Activated naive CD4-positive, alpha-beta T cell treated with anti-CD3 and anti-CD28 coated beads, Interleukin-2, amount 10 ng/mL, durations not matched to agents 7 days and 5 days (primary cell): Measurements from ENCODE around the gene GNLY.
"Not testable (repeated sequence)": the region's sequence is repeated elsewhere in the genome, so short reads cannot be mapped to it uniquely, and the experiment has no call there.

ENCODE experiments used
- CTCF ChIA-PET: fragments of 350-600 bp; sonication (Branson Sonifier 250); formaldehyde crosslinking; loops from one replicate; lab custom pipeline; 2021; ENCODE audit warnings: antibody characterized with exemption; lab: Charles Lee
- DNase-seq: peaks from one replicate; pipeline ENCODE4 v3.0.0-alpha.2; 2020
- H3K27ac Mint-ChIP-seq: one replicate; pipeline ENCODE4 v1.8.0; 2021; ENCODE audit warnings: mild to moderate bottlenecking, moderate library complexity, mixed read lengths
- H3K27me3 Mint-ChIP-seq: one replicate; pipeline ENCODE4 v1.8.0; 2021; ENCODE audit warnings: mild to moderate bottlenecking, mixed read lengths
- H3K36me3 Mint-ChIP-seq: one replicate; pipeline ENCODE4 v1.8.0; 2021; ENCODE audit warnings: mixed read lengths
- H3K4me1 Mint-ChIP-seq: one replicate; pipeline ENCODE4 v1.8.0; 2021; ENCODE audit warnings: mixed read lengths
- H3K4me3 Mint-ChIP-seq: one replicate; pipeline ENCODE4 v1.8.0; 2021; ENCODE audit warnings: mild to moderate bottlenecking, moderate library complexity, mixed read lengths
- H3K9me3 Mint-ChIP-seq: one replicate; pipeline ENCODE4 v1.8.0; 2021; ENCODE audit warnings: mixed read lengths

The GNLY gene

DNA sequence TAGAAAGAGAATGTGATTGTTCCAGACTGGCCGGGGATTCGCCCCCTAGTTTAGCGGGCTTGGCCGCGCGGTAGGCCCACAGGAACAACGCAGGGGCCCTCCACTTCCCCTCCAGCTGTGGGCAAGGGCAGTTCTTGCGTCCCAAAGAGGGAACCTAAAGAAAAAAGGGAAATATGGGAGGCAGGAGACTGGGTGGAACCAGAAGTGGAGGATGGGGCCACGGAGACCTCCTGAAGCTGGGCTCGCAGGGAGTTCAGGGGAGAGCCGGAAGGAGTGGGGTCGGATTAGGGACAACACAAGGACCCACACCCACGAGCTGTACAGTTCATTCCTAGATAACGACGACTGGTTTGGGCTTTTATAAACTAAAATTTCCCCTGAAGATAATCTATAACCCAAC lies 18.2 kb downstream of the GNLY start:
- Mint-ChIP-seq H3K27ac (peak overlapping the region; percentile 26), H3K27me3 (peaks cover 40% of the 10 kb centered on the region)

DNA sequence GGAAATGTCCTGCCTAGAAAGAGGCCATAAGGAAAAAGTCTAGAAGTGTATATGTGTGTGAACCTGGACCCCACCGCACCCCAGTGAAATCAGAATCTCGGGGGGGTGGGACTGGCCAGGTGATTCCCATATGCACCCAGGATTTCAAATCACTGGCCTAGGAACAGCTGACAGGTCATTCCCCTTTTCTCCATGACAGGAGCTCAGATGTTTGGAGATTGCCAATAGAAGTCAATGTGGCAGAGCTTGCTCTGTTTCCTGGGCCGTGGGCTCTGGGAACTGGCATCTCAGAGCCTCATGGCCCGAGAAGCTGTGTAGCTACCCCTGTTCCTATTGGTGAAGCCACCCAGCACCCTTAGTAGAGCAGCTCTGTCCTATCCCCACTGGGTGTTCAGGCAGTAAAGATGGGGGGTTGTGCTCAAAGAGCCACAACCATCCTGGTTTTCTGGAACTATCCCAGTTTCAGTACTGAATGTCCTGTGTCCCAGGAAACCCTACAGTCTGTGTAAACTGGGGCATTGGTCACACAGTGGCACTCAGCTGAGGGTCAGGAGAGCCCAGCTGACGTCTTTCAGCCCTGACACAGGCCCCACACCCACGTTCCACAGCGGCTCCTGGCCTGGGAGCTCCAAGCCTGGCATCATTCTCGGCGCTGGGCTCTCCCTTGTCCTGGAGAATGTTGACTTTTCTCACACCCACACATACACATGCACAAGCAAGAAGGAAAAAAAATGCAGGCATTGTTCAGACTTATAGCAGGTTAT lies 18.9 kb downstream of the GNLY start:
- DNase-seq, result no peak
- Mint-ChIP-seq H3K4me1 (peaks cover 42% of the 10 kb centered on the region), H3K4me3 (no peak overlapping the region), H3K36me3 (no peaks in the 10 kb centered on the region), H3K27ac (peak overlapping the region; percentile 40), H3K9me3 (no peaks in the 10 kb centered on the region), H3K27me3 (peaks cover 42% of the 10 kb centered on the region)
- CTCF ChIA-PET, result interaction anchor here (0.6 to 3.8 kb wide), 7 partner anchors 12 to 108 kb away, joined by 3 to 19 read pairs (median 4); no protein-coding TSS in a partner anchor

More for the DNA sequence above, 18.2 kb downstream of the GNLY start:
- Mint-ChIP-seq H3K36me3 (no peaks in the 10 kb centered on the region), H3K9me3 (no peaks in the 10 kb centered on the region), H3K4me3 (no peak overlapping the region), H3K4me1 (peaks cover 42% of the 10 kb centered on the region)
- no peak for DNase-seq
- CTCF ChIA-PET, result interaction anchor here (0.6 to 2.7 kb wide), 5 partner anchors 12 to 77 kb away, joined by 3 to 6 read pairs (median 4); no protein-coding TSS in a partner anchor

DNA sequence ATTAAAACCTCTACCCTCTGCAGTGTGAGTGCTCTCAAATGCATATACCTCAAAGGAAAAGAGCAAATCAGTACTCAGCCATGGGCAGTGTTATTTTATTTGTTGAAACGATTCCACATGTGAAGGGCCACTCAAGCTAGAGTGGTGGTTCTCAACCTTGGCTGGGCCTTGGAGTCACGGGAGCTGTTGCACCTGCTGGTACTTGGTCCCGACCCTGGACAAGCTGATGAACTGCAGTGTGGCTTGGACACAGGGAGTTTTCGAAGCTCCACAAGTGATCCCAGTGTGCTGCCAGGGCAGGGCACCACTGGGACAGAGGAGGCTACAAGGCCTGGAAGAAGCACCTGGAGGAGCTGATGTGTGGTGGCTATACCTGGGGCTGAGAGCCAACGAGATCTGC lies 19.7 kb downstream of the GNLY start:
- Mint-ChIP-seq H3K27ac (no peak overlapping the region), H3K4me1 (peaks cover 42% of the 10 kb centered on the region), H3K36me3 (no peaks in the 10 kb centered on the region), H3K27me3 (peaks cover 50% of the 10 kb centered on the region), H3K4me3 (no peak overlapping the region), H3K9me3 (no peaks in the 10 kb centered on the region)
- CTCF ChIA-PET, result interaction anchor here (0.6 to 3.8 kb wide), 7 partner anchors 11 to 107 kb away, joined by 3 to 19 read pairs (median 3); no protein-coding TSS in a partner anchor
- no peak for DNase-seq

DNA sequence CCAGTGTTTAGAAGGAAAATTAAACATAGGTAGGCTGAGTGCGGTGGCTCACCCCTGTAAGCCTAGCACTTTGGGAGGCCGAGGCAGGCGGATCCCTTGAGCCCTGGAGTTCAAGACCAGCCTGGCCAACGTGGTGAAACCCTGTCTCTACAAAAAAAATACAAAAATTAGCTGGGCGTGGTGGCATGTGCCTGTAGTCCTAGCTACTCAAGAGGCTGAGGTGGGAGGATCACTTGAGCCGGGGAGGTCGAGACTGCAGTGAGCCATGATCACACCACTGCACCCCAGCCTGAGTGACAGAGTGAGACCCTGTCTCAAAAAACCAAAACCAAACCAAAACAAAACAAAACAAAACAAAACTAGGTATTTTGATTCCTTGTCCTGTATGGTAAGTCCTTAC lies 20.3 kb downstream of the GNLY start:
- not testable (repeated sequence) for DNase-seq, H3K4me3 Mint-ChIP-seq, H3K36me3 Mint-ChIP-seq, H3K9me3 Mint-ChIP-seq
- peaks cover 42% of the 10 kb centered on the region for H3K4me1 Mint-ChIP-seq
- peak overlapping the region; percentile 60 for H3K27ac Mint-ChIP-seq
- CTCF ChIA-PET, result interaction anchor here (0.8 to 3.8 kb wide), 6 partner anchors 11 to 77 kb away, joined by 3 to 19 read pairs (median 4); no protein-coding TSS in a partner anchor
- H3K27me3 Mint-ChIP-seq, result peaks cover 56% of the 10 kb centered on the region

DNA sequence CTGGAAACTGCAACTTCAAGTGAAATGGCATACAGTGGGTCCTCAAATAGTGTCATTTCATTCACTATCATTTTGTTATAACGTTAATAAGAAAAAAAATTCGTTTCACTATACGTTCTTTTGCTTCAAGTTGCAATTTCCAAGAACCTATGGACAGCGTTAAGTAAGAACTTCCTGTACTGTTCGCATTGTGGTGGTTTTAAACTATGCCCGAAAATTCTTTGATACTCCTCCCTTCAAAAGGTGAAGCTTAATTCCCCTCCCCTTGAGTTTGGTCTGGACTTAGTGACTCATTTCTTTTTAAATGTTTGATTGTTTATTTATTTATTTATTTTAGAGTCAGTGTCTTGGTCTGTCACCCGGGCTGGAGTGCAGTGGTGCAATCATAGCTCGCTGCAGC lies 20.7 kb downstream of the GNLY start:
- Mint-ChIP-seq H3K36me3 (no peaks in the 10 kb centered on the region), H3K27me3 (peaks cover 57% of the 10 kb centered on the region), H3K27ac (peak overlapping the region; percentile 79), H3K4me1 (peaks cover 40% of the 10 kb centered on the region), H3K9me3 (no peaks in the 10 kb centered on the region), H3K4me3 (no peak overlapping the region)
- no peak for DNase-seq
- CTCF ChIA-PET, result interaction anchor here (1.1 to 3.8 kb wide), 6 partner anchors 8 to 113 kb away, joined by 3 to 19 read pairs (median 6); no protein-coding TSS in a partner anchor

DNA sequence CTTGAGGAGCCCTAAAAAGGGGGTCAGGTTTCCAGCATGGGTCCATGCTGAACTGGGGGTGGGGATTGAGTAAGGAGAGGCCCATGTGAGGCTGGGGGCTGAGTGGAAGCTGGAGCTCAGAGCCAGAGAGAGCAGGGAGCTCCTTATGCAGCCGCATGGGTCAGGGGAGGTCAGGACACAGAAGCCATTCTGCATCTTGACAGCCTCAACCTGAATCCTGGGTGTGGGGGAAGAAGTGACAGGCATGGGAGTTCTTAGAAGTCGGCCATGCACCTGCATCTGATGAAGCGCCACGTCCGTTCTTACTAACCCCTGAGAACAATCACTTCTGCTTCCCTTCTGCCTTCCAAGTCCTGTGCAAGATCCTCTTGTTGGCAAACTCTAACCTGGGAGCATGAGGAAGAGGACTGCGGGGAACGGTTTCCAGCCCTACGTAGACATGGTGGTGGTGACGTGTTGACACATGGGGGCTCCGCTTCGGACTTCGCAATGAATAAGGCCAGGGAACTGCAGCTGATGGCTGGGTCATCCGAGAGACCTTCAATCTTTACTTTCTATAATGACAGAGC lies 22.3 kb downstream of the GNLY start:
- Mint-ChIP-seq H3K4me3 (no peak overlapping the region), H3K4me1 (peaks cover 34% of the 10 kb centered on the region), H3K36me3 (no peaks in the 10 kb centered on the region), H3K27ac (no peak overlapping the region), H3K9me3 (peaks cover 6% of the 10 kb centered on the region), H3K27me3 (peaks cover 47% of the 10 kb centered on the region)
- CTCF ChIA-PET, result interaction anchor here (2.3 to 3.8 kb wide), 2 partner anchors 9 to 37 kb away, joined by 13 to 19 read pairs; no protein-coding TSS in a partner anchor
- no peak for DNase-seq

DNA sequence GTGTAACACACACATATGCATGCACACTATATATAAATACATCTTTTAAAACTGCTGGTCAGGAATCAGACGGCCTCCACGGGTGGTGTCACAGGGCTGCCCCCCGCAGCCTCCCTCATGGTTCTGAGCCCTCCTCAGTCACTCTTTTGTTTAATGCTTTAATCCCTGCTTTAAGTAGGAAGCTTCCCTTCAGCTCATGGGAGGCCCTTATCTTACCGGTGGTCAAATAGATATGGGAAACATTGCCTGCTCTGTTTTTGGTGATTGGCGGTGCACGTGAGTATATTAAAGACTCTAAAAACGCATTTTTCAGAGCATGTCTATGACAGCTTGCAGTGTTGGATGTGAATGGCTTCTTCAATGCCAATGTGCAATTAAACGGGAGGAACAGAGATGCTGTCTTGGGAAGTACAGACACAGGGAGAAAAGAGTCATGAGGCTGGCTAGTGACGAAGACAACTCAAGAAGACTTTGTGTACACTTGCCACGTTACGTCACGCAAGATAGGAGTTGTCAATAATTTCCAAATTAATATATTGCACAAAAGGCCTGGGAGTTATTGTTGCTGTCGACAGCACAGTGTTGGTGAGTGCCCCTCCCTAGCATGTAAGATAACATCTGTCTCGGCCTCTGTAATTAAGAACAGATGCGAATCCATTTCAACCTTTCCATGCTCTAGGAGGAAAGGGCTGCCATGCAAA lies 23.3 kb downstream of the GNLY start:
- Mint-ChIP-seq H3K9me3 (peaks cover 6% of the 10 kb centered on the region), H3K4me1 (peaks cover 34% of the 10 kb centered on the region), H3K36me3 (no peaks in the 10 kb centered on the region), H3K27me3 (peaks cover 43% of the 10 kb centered on the region), H3K27ac (no peak overlapping the region), H3K4me3 (no peak overlapping the region)
- CTCF ChIA-PET, result interaction anchor here (1.1 to 3.6 kb wide), 3 partner anchors 38 to 81 kb away, joined by 3 to 17 read pairs (median 7); no protein-coding TSS in a partner anchor
- no peak for DNase-seq

DNA sequence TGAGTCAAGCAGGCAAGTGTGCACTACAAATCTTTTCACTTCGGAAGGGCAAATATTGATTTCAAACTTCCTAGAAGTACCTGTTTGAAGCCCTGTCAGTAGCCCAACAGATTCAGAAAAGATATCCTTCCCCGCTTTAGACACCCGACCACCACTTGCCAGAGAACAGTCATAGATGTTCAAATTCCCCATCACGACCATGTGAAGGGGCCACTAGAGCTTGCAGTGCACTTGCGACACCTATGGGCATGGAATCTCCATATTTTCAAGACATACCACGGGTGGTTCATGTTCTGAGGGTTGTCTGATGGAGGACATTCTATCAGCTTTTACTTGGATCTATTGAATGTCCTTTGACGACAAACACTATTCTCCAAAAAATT lies 23.8 kb downstream of the GNLY start:
- no peak overlapping the region for H3K27ac Mint-ChIP-seq
- H3K4me3 Mint-ChIP-seq, result no peak overlapping the region
- no peaks in the 10 kb centered on the region for H3K36me3 Mint-ChIP-seq
- H3K9me3 Mint-ChIP-seq, result peaks cover 6% of the 10 kb centered on the region
- peaks cover 42% of the 10 kb centered on the region for H3K27me3 Mint-ChIP-seq
- DNase-seq, result no peak
- CTCF ChIA-PET, result interaction anchor here (1.1 to 3.6 kb wide), 3 partner anchors 38 to 81 kb away, joined by 3 to 17 read pairs (median 7); no protein-coding TSS in a partner anchor
- peaks cover 34% of the 10 kb centered on the region for H3K4me1 Mint-ChIP-seq

DNA sequence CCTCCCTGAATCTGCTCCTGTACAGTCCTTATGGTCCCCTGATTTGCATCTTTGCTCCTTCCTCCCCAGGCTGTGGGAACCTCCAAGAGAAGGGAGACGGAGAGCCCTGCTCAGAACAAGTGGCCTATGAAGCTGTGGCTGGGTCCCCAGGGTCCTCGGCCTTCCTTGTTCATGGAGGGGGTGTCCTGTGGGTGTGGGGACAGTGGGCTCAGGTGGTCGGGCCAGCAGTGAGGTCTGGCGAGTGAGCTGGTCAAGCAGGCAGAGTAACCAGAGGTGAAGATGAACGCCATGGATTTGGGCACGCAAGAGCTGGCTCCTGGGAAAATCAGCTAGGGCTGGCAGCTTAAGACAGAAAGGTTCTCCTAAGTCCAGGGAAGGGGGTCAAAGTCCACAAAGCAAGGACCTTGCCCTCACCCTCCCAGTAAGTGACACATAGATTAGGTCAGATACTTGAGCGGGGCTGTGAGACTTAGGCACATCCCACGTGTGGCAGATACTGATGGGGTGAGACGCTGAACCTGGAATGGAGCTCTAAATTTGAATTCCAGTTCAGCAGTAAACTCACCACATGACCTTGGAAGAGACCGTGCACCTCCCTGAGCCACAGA lies 24.8 kb downstream of the GNLY start:
- Mint-ChIP-seq H3K27ac (no peak overlapping the region), H3K4me1 (peaks cover 28% of the 10 kb centered on the region), H3K4me3 (no peak overlapping the region), H3K27me3 (peaks cover 50% of the 10 kb centered on the region), H3K9me3 (peaks cover 6% of the 10 kb centered on the region), H3K36me3 (no peaks in the 10 kb centered on the region)
- CTCF ChIA-PET, result interaction anchor here (0.9 to 3.6 kb wide), 9 partner anchors 10 to 109 kb away, joined by 3 to 17 read pairs (median 8); no protein-coding TSS in a partner anchor
- DNase-seq, result no peak

DNA sequence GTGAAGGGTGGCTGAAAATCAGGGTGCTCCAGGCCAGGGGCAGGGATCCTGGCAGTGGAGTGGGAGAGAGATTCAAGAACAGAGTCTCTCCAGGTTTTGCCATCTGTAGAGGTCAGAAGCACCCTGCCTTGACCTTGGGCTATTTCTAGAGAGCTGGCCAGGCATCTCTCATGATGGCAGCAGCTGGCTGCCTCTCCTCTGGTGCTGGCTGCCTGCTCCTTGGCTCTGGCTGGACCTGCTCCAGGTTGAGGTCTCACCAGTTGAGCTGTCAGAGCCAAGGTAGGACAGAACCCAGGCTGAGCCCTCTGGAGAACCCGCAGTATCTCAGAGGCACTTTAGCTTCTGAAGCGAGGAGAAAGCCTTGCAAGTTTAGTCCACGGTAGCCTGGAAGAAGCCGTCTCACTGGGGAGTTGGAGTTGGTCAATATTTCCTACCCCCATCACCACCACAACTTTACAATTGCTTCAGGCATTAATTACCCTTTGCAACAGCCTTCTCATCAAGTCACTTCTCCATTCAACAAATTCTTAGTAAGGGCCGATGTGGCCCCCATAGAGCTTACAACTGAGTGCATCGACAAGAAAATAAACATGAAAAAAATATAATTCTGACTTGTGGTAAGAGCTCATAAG lies 25.6 kb downstream of the GNLY start:
- CTCF ChIA-PET, result interaction anchor here (0.9 to 3.6 kb wide), 10 partner anchors 10 to 108 kb away, joined by 3 to 17 read pairs (median 8); no protein-coding TSS in a partner anchor
- peaks cover 6% of the 10 kb centered on the region for H3K9me3 Mint-ChIP-seq
- peaks cover 21% of the 10 kb centered on the region for H3K4me1 Mint-ChIP-seq
- no peak overlapping the region for H3K4me3 Mint-ChIP-seq
- no peaks in the 10 kb centered on the region for H3K36me3 Mint-ChIP-seq
- peaks cover 57% of the 10 kb centered on the region for H3K27me3 Mint-ChIP-seq
- H3K27ac Mint-ChIP-seq, result no peak overlapping the region
- no peak for DNase-seq

DNA sequence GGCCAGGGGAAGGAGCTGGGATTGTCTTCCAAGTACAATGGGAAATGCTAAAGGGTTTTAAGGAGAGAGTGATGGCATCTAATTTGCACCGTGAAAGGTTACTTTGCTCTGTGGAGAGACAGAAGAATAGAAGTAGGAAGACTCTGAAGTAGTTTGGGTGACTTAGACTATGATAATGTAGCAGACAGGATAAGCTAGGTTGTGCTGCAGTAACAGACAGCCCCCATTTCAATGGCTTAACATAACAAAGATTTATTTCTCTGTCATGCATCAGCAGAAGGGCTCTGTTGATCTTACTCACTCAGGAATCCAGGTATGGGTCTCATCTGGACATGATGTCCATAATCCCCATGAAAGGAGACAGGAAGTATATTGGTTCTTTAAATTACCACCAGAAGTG lies 26.4 kb downstream of the GNLY start:
- H3K4me3 Mint-ChIP-seq, result no peak overlapping the region
- H3K27ac Mint-ChIP-seq, result no peak overlapping the region
- H3K36me3 Mint-ChIP-seq, result no peaks in the 10 kb centered on the region
- H3K27me3 Mint-ChIP-seq, result peaks cover 61% of the 10 kb centered on the region
- H3K9me3 Mint-ChIP-seq, result peaks cover 6% of the 10 kb centered on the region
- CTCF ChIA-PET, result interaction anchor here (0.9 to 3.6 kb wide), 7 partner anchors 13 to 93 kb away, joined by 3 to 17 read pairs (median 8); no protein-coding TSS in a partner anchor
- peaks cover 13% of the 10 kb centered on the region for H3K4me1 Mint-ChIP-seq
- DNase-seq, result no peak

DNA sequence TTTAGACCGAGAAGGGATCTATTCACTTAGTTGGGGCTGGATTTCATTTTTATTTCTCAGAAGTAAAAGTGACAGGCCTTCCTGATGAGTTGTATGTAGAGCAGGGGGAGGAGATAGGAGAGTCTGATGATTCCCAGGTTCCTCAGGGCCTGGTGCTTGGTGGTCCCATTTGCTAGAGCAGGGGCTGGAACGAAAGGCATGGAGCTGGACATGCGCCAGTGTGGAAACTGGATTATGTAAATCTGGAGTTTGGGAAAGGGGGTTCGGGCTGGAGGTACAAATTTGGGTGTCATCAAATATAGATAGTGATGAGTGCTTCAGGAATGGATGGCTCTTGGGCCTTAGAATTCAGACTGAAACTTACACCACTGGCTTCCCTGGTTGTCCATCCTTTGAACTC lies 27.5 kb downstream of the GNLY start:
- peaks cover 55% of the 10 kb centered on the region for H3K27me3 Mint-ChIP-seq

DNA sequence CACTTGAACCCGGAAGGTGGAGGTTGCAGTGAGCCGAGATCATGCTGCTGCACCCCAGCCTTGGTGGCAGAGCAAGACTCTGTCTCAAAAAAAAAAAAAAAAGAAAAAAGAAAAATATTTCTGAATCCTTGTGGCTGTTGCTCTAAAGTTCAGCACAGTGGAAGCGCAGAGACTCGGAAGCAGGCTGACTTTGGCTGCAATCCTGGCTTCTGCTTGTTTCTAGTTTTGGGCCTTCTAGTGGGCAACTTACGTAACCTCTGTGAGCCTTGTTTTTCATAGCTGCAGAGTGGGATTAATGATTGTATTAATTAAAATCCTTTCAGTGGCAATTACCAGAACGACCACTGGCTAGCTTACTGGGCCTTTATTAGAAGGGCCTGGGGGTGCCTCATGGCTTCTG lies 28.4 kb downstream of the GNLY start:
- Mint-ChIP-seq H3K4me1 (no peaks in the 10 kb centered on the region), H3K4me3 (no peak overlapping the region), H3K27me3 (peaks cover 56% of the 10 kb centered on the region), H3K36me3 (no peaks in the 10 kb centered on the region), H3K27ac (no peak overlapping the region), H3K9me3 (peaks cover 6% of the 10 kb centered on the region)
- CTCF ChIA-PET, result interaction anchor here (1.0 to 1.1 kb wide), 2 partner anchors 28 to 44 kb away, joined by 3 to 7 read pairs; no protein-coding TSS in a partner anchor
- DNase-seq, result no peak

More for the DNA sequence above, 27.5 kb downstream of the GNLY start:
- Mint-ChIP-seq H3K36me3 (no peaks in the 10 kb centered on the region), H3K27ac (no peak overlapping the region), H3K4me3 (no peak overlapping the region), H3K9me3 (peaks cover 6% of the 10 kb centered on the region), H3K4me1 (peaks cover 2% of the 10 kb centered on the region)
- CTCF ChIA-PET, result interaction anchor here (2.4 kb wide), 1 partner anchor 29 kb away, joined by 9 read pairs; no protein-coding TSS in a partner anchor
- DNase-seq, result no peak
